Heart left ventricle (tissue), 13 donors: ENCODE measurements around the gene KL.

ENCODE experiments used
- CTCF ChIP-seq, 12 donors: fragments of 200-600 bp; sonication (generic) in 4 of 12; IDR thresholded peaks; one replicate each; pipeline versions ENCODE4 v1.5.0 to v1.8.0; 2018 to 2022; ENCODE audit warnings: antibody characterized with exemption in 12 of 12, mild to moderate bottlenecking in 5 of 12
- POLR2A ChIP-seq, 2 donors: fragments of 450-650 bp; IDR thresholded peaks; one replicate each; pipeline ENCODE4 v1.6.1; 2017; ENCODE audit warnings: antibody characterized with exemption in 2 of 2, mild to moderate bottlenecking in 2 of 2, moderate library complexity in 2 of 2
- donor health status: ischemic (EF 13 %, LVEDD 7.1; RV severe dilation, severe dysfunction).
- donor health status: DM: no; HTN: yes; CAD: no.
- donor health status: DM: no; HTN: no; CAD: no.
- donor health status: ischemic (EF 25% LVEDD 6.9; RV normal size, moderate dysfunction).
- donor health status: ischemic (EF 25% LVEDD 5.7; RV mildly dilated, moderate dysfunction).
- donor health status: ischemic (EF 35%, LVEDD 5.7; RV mildly dilated, moderate dysfunction).
- donor health status: nonischemic (EF 11% LVEDD 7.7; RV severe dilation, severe dysfunction).
- donor health status: DM: yes; HTN: yes; CAD: no.
- donor health status: PGD.
- donor health status: ischemic (EF 29% LVEDD 5.4; RV normal size, mild dysfunction).
- donor health status: nonischemic (EF 23%, LVEDD 6.1; RV moderate dilation, normal function).

GRCh38 chr13:33004511-33004910, 11.7 kb upstream of the KL start:
- TF ChIP-seq CTCF (IDR thresholded peaks at IDR 0.05), result no peak
- TF ChIP-seq POLR2A (IDR thresholded peaks at IDR 0.05), result no peak
